ENCODE measurements around the gene PRKAR2B. TPM values are rescaled to one million over a fixed set of nuclear protein-coding genes. Genes with fewer than 3 reads are reported as not detected.

PRKAR2B gene
- polyA plus RNA-seq, 1 donor from 2014 or later, result 297 TPM

GRCh38 chr7:107206136-107206535 is 161.6 kb downstream of the PRKAR2B start:
- no peak overlapping the region for H3K4me2 ChIP-seq (ENCODE audit: low read length)
- no peak overlapping the region for H3K4me3 ChIP-seq (ENCODE audit: low read length)
- H4K20me1 ChIP-seq (ENCODE audit: insufficient read depth), result no peaks in the 10 kb centered on the region
- H3K36me3 ChIP-seq (ENCODE audit: insufficient read depth, low read length), result peaks cover 12% of the 10 kb centered on the region
- no peak overlapping the region for H3K27ac ChIP-seq (ENCODE audit: low read length)
- H3F3A ChIP-seq (ENCODE audit: insufficient read depth, low read length, poor library complexity, severe bottlenecking), result no peaks in the 10 kb centered on the region
- H2AFZ ChIP-seq (ENCODE audit: low read depth, low read length), result no peak overlapping the region
- no peak for TF ChIP-seq REST (IDR thresholded peaks at IDR 0.05; ENCODE audit: borderline replicate concordance)
- no peak for TF ChIP-seq RAD21 (conservative IDR thresholded peaks at IDR 0.05)
- TF ChIP-seq SMC3 (conservative IDR thresholded peaks at IDR 0.05; ENCODE audit: poor library complexity), result no peak
- no peak for TF ChIP-seq EP300 (conservative IDR thresholded peaks at IDR 0.05; ENCODE audit: poor library complexity, severe bottlenecking)
- TF ChIP-seq POLR2AphosphoS5 (IDR thresholded peaks at IDR 0.05), result no peak
- no peak for TF ChIP-seq TAF1 (IDR thresholded peaks at IDR 0.05; ENCODE audit: low read depth)
- TF ChIP-seq EZH2 (IDR thresholded peaks at IDR 0.05; ENCODE audit: borderline replicate concordance, insufficient read depth, low read length, poor library complexity, severe bottlenecking), result no peak
- TF ChIP-seq CTCF (IDR thresholded peaks at IDR 0.05; ENCODE audit: poor library complexity, severe bottlenecking), result no peak
- TF ChIP-seq MXI1 (conservative IDR thresholded peaks at IDR 0.05; ENCODE audit: poor library complexity, severe bottlenecking), result no peak
- H3K79me2 ChIP-seq (replicated peaks; ENCODE audit: insufficient read depth, low read length), result no peaks in the 10 kb centered on the region
- H3K9ac ChIP-seq (ENCODE audit: low read length), result no peak overlapping the region
- no peaks in the 10 kb centered on the region for H3K27me3 ChIP-seq (ENCODE audit: insufficient read depth, low read depth, low read length)
- H3K9me3 ChIP-seq (ENCODE audit: low read length), result no peaks in the 10 kb centered on the region
- no peaks in the 10 kb centered on the region for H3K9me2 ChIP-seq (ENCODE audit: insufficient read depth, low read length)

- Histone ChIP-seq H3F3A (ENCODE audit: insufficient read depth, low read length, poor library complexity, severe bottlenecking) (no peaks in the 10 kb centered on the region), H3K4me2 (ENCODE audit: low read length) (no peak overlapping the region), H3K9ac (ENCODE audit: low read length) (no peak overlapping the region), H4K20me1 (ENCODE audit: insufficient read depth) (no peaks in the 10 kb centered on the region), H2AFZ (ENCODE audit: low read depth, low read length) (no peak overlapping the region), H3K9me3 (ENCODE audit: low read length) (no peaks in the 10 kb centered on the region), H3K4me3 (ENCODE audit: low read length) (no peak overlapping the region), H3K9me2 (ENCODE audit: insufficient read depth, low read length) (no peaks in the 10 kb centered on the region), H3K79me2 (replicated peaks; ENCODE audit: insufficient read depth, low read length) (no peaks in the 10 kb centered on the region), H3K27ac (ENCODE audit: low read length) (no peak overlapping the region), H3K36me3 (ENCODE audit: insufficient read depth, low read length) (peaks cover 12% of the 10 kb centered on the region), H3K27me3 (ENCODE audit: insufficient read depth, low read depth, low read length) (no peaks in the 10 kb centered on the region)
- TF ChIP-seq RAD21 (conservative IDR thresholded peaks at IDR 0.05), result no peak
- no peak for TF ChIP-seq MXI1 (conservative IDR thresholded peaks at IDR 0.05; ENCODE audit: poor library complexity, severe bottlenecking)
- TF ChIP-seq CTCF (IDR thresholded peaks at IDR 0.05; ENCODE audit: poor library complexity, severe bottlenecking), result no peak
- TF ChIP-seq SMC3 (conservative IDR thresholded peaks at IDR 0.05; ENCODE audit: poor library complexity), result no peak
- no peak for TF ChIP-seq POLR2AphosphoS5 (IDR thresholded peaks at IDR 0.05)
- TF ChIP-seq TAF1 (IDR thresholded peaks at IDR 0.05; ENCODE audit: low read depth), result no peak
- TF ChIP-seq EP300 (conservative IDR thresholded peaks at IDR 0.05; ENCODE audit: poor library complexity, severe bottlenecking), result no peak
- TF ChIP-seq EZH2 (IDR thresholded peaks at IDR 0.05; ENCODE audit: borderline replicate concordance, insufficient read depth, low read length, poor library complexity, severe bottlenecking), result no peak
- TF ChIP-seq REST (IDR thresholded peaks at IDR 0.05; ENCODE audit: borderline replicate concordance), result no peak
Measured at GRCh38 chr7:107206706-107207105, 162.2 kb downstream of the PRKAR2B start.
